ENCODE measurements around the gene RAD51B.

DNA sequence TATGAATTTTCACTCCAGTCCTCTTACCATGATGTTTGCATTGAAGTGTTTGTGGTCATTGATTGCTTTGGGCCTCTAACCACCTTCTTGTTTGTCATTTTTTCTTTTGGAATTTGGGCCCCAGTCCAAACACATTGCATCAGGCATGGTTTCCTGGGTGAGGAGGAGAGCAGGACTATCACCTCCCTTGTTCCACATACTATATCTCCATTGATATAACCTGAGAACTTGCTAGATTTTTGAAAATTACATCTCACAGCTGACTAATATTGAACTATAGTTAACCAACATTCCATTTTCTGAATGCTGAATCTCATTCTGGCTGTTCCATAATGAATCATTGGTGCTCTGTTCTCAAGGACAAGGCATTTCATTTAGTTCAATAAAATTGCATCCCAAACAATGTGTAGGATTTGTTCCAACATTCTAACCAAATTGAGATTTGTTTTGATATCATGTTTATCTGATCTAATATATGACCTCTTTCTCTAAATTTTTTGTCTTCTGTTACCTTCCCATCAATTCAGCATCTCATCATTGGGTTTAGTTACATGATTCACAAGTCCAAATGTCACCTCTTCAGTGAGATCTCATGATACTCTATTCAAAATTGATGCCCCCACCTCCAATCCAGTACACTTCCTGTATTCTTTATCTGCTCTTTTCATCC is 644.3 kb downstream of the RAD51B start:
- TF ChIP-seq, protein P1, sequence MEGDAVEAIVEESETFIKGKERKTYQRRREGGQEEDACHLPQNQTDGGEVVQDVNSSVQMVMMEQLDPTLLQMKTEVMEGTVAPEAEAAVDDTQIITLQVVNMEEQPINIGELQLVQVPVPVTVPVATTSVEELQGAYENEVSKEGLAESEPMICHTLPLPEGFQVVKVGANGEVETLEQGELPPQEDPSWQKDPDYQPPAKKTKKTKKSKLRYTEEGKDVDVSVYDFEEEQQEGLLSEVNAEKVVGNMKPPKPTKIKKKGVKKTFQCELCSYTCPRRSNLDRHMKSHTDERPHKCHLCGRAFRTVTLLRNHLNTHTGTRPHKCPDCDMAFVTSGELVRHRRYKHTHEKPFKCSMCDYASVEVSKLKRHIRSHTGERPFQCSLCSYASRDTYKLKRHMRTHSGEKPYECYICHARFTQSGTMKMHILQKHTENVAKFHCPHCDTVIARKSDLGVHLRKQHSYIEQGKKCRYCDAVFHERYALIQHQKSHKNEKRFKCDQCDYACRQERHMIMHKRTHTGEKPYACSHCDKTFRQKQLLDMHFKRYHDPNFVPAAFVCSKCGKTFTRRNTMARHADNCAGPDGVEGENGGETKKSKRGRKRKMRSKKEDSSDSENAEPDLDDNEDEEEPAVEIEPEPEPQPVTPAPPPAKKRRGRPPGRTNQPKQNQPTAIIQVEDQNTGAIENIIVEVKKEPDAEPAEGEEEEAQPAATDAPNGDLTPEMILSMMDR (conservative IDR thresholded peaks at IDR 0.05) = no peak
- no peak for TF ChIP-seq ZFX (IDR thresholded peaks at IDR 0.05)

Measured in C4-2B (cell line).